K562 (cell line): ENCODE data around the gene DLGAP5. TPM values are rescaled to one million over a fixed set of nuclear protein-coding genes. Genes with fewer than 3 reads are reported as not detected.

Source experiments
- TFAP4 ChIP-seq: sonication (generic); formaldehyde crosslinking; IDR thresholded peaks from 2 replicates; pipeline ENCODE4 v1.8.0; 2022; ENCODE audit warnings: missing genetic modification reagents, mild to moderate bottlenecking, moderate library complexity, borderline replicate concordance
- polyA plus RNA-seq, 8 experiments: library from polyadenylated mRNA; depleted of rRNA in 4 of 8; stranded (reverse) in 5 of 8; unstranded in 3 of 8; fragments of >200 nt; fragmentation: Nextera tagmentation in 2 of 8; fragmentation: Illumina TruSeq in 1 of 8; extraction: Ambion mirVana in 2 of 8; extraction: Trizol in 1 of 8; gene quantifications; 2 replicates each; pipeline versions ENCODE4 v1.2.1 to v1.2.3, GENCODE V29; 2011 to 2014; ENCODE audit warnings: inconsistent platforms in 1 of 8, missing spikeins in 1 of 8
- total RNA-seq, 7 experiments: library from RNA; depleted of rRNA in 6 of 7; stranded (reverse); fragments of >200 nt in 6 of 7; fragmentation: Illumina TruSeq in 2 of 7; extraction: Trizol in 2 of 7; gene quantifications; 2 replicates each; pipeline versions ENCODE4 v1.2.1 to v1.2.3, GENCODE V29; 2011 to 2021; ENCODE audit warnings: low replicate concordance in 1 of 7
- TF ChIP-seq, protein P1 (sequence below): fragments of 450-650 bp; IDR thresholded peaks from 2 replicates; pipeline ENCODE4 v1.6.1; 2016; ENCODE audit warnings: mild to moderate bottlenecking, moderate library complexity

DLGAP5 gene
- total and polyA plus RNA-seq, 9 of the 15 experiments (the other 6 are each of a cell fraction or from before 2014, with no cell fraction given), result 39.1 to 80.0 (median 59.9) TPM

DNA sequence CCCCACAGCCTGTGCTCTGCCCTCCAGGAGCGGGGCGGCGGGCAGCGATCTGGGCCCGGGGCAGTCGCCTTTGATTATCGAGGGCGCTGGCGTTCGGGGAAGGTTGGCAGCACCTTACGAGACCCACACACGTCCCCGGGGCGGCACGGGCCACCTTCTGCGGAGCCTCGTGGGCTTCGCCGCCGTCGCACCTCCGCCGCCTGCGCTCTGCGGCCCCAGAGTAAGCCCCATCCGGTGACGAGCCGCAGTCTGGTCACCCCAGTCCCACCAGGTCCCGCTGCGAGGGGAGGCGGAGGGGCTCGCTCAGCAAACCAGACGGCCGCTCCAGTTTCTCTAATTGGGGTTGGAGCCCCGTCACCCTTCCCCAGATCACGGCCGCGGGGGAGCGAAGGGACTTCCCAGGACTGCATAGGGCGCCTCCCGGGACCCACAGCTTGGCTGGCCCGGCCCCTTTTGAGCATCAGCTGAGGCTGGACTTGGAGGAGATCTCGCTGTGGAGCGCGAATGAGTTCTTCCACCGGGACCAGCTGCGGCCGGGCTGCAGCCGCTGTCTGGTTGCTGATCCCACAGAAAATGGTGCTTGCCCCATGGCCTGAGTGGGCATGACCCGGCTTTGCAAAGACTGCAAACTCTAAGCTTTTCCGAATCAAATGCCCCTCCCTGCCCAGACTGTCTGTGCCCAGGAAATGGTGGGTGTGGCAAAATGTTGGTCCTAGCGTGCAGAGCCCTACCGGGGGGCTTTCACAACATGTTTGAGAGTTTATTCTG is 61.8 kb downstream of the DLGAP5 start (continued):
- TF ChIP-seq, protein P1, sequence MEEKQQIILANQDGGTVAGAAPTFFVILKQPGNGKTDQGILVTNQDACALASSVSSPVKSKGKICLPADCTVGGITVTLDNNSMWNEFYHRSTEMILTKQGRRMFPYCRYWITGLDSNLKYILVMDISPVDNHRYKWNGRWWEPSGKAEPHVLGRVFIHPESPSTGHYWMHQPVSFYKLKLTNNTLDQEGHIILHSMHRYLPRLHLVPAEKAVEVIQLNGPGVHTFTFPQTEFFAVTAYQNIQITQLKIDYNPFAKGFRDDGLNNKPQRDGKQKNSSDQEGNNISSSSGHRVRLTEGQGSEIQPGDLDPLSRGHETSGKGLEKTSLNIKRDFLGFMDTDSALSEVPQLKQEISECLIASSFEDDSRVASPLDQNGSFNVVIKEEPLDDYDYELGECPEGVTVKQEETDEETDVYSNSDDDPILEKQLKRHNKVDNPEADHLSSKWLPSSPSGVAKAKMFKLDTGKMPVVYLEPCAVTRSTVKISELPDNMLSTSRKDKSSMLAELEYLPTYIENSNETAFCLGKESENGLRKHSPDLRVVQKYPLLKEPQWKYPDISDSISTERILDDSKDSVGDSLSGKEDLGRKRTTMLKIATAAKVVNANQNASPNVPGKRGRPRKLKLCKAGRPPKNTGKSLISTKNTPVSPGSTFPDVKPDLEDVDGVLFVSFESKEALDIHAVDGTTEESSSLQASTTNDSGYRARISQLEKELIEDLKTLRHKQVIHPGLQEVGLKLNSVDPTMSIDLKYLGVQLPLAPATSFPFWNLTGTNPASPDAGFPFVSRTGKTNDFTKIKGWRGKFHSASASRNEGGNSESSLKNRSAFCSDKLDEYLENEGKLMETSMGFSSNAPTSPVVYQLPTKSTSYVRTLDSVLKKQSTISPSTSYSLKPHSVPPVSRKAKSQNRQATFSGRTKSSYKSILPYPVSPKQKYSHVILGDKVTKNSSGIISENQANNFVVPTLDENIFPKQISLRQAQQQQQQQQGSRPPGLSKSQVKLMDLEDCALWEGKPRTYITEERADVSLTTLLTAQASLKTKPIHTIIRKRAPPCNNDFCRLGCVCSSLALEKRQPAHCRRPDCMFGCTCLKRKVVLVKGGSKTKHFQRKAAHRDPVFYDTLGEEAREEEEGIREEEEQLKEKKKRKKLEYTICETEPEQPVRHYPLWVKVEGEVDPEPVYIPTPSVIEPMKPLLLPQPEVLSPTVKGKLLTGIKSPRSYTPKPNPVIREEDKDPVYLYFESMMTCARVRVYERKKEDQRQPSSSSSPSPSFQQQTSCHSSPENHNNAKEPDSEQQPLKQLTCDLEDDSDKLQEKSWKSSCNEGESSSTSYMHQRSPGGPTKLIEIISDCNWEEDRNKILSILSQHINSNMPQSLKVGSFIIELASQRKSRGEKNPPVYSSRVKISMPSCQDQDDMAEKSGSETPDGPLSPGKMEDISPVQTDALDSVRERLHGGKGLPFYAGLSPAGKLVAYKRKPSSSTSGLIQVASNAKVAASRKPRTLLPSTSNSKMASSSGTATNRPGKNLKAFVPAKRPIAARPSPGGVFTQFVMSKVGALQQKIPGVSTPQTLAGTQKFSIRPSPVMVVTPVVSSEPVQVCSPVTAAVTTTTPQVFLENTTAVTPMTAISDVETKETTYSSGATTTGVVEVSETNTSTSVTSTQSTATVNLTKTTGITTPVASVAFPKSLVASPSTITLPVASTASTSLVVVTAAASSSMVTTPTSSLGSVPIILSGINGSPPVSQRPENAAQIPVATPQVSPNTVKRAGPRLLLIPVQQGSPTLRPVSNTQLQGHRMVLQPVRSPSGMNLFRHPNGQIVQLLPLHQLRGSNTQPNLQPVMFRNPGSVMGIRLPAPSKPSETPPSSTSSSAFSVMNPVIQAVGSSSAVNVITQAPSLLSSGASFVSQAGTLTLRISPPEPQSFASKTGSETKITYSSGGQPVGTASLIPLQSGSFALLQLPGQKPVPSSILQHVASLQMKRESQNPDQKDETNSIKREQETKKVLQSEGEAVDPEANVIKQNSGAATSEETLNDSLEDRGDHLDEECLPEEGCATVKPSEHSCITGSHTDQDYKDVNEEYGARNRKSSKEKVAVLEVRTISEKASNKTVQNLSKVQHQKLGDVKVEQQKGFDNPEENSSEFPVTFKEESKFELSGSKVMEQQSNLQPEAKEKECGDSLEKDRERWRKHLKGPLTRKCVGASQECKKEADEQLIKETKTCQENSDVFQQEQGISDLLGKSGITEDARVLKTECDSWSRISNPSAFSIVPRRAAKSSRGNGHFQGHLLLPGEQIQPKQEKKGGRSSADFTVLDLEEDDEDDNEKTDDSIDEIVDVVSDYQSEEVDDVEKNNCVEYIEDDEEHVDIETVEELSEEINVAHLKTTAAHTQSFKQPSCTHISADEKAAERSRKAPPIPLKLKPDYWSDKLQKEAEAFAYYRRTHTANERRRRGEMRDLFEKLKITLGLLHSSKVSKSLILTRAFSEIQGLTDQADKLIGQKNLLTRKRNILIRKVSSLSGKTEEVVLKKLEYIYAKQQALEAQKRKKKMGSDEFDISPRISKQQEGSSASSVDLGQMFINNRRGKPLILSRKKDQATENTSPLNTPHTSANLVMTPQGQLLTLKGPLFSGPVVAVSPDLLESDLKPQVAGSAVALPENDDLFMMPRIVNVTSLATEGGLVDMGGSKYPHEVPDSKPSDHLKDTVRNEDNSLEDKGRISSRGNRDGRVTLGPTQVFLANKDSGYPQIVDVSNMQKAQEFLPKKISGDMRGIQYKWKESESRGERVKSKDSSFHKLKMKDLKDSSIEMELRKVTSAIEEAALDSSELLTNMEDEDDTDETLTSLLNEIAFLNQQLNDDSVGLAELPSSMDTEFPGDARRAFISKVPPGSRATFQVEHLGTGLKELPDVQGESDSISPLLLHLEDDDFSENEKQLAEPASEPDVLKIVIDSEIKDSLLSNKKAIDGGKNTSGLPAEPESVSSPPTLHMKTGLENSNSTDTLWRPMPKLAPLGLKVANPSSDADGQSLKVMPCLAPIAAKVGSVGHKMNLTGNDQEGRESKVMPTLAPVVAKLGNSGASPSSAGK, result 0 out of 2 replicates have a peak, but pooled peaks have one; percentile 17
- peak; percentile 26; the same call in 1 of the 2 replicates for TF ChIP-seq TFAP4 (CRISPR knock-in tag)
